ENCODE measurements around the gene PDLIM3.

- TF ChIP-seq ZNF281 (CRISPR knock-in tag; IDR thresholded peaks at IDR 0.05) = no peak
- TF ChIP-seq TEAD1 (CRISPR knock-in tag; IDR thresholded peaks at IDR 0.05) = no peak
- TF ChIP-seq NR2C2 (CRISPR knock-in tag; IDR thresholded peaks at IDR 0.05) = no peak
- TF ChIP-seq CTCF (IDR thresholded peaks at IDR 0.05) = no peak
These were observed 12.9 kb downstream of the PDLIM3 start for GRCh38 chr4:185522451-185522850.

Data from WTC11 (cell line).